ENCODE data around the gene IQCF5. TPM values are rescaled to one million over a fixed set of nuclear protein-coding genes. Genes with fewer than 3 reads are reported as not detected.

The IQCF5 gene
- total and polyA plus RNA-seq, 9 of the 15 experiments (the other 6 are each of a cell fraction or from before 2014, with no cell fraction given) = not detected

DNA sequence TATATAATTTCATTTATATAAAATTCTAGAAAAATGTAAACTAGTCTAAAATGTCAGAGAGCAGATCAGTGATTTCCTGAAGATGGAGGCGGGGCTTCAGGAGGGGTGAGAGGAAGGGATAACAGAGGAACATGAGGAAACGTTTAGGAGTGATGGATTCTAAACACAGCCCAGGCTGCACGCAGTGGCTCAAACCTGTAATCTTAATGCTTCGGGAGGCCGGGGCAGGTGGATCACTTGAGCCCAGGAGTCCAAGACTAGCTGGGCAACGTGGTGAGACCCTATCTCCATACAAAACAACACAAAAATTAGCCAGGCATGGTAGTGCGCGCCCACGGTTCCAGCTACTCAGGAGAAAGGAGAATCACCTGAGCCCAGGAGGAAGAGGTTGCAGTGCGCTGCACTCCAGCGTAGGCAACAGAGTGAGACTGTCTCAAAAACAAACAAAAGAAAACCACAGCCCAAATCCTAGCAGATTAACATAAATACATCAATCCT lies 45.7 kb upstream of the IQCF5 start:
- no peak overlapping the region for H2AFZ ChIP-seq (ENCODE audit: low read depth, low read length)
- H3K4me2 ChIP-seq (ENCODE audit: insufficient read depth, low read length) = no peak overlapping the region
- no TSS peak for BruUV-seq (replicated peaks)
- no peaks in the 10 kb centered on the region for H3K4me1 ChIP-seq (replicated peaks in 1 of 2; ENCODE audit: control insufficient read depth in 2 of 2, insufficient read depth in 2 of 2, low read length in 2 of 2)
- no peaks in the 10 kb centered on the region for H3K9me3 ChIP-seq (replicated peaks; ENCODE audit: control insufficient read depth, insufficient read depth, low read depth, low read length)
- no peak for TF ChIP-seq SUPT5H (IDR thresholded peaks at IDR 0.05)
- no peak overlapping the region for H3K9ac ChIP-seq (ENCODE audit: insufficient read depth in 1 of 2, low read depth in 2 of 2, low read length in 2 of 2)
- no peaks in the 10 kb centered on the region for H3K36me3 ChIP-seq (ENCODE audit: control insufficient read depth, insufficient read depth, low read length)
- no peaks in the 10 kb centered on the region for H3K9me1 ChIP-seq (ENCODE audit: control insufficient read depth, insufficient read depth, low read length)
- DNase-seq (ENCODE audit: extremely low read depth in 1 of 4, low spot score in 3 of 4) (no peak), FAIRE-seq (no peak), ATAC-seq (no peak)
- ChIA-PET POLR2A (no interaction called here), CTCF (ENCODE audit: low intra/inter-chr PET ratio) (no interaction called here)
- intact Hi-C loops (cut with micrococcal nuclease) = no loop called here
- H3K27ac ChIP-seq (ENCODE audit: extremely low read depth, low read depth, low read length) = no peak overlapping the region
- in situ Hi-C loops (cut with MboI) = no loop called here
- no peaks in the 10 kb centered on the region for H4K20me1 ChIP-seq (replicated peaks; ENCODE audit: control insufficient read depth, insufficient read depth, low read length)
- no peak overlapping the region for H3K4me3 ChIP-seq
- H3K27me3 ChIP-seq (ENCODE audit: control insufficient read depth in 2 of 2, insufficient read depth in 2 of 2, low read length in 2 of 2) = peaks cover 0 to 3% of the 10 kb centered on the region in 2 experiments; a peak in 2 of 5 replicates
- no peaks in the 10 kb centered on the region for H3K79me2 ChIP-seq (ENCODE audit: control insufficient read depth, insufficient read depth, low read length)
- 4% methylated on average over 8 of the region's 11 CpGs for WGBS (ENCODE audit: insufficient coverage, low coverage, missing lambda C conversion rate)

DNA sequence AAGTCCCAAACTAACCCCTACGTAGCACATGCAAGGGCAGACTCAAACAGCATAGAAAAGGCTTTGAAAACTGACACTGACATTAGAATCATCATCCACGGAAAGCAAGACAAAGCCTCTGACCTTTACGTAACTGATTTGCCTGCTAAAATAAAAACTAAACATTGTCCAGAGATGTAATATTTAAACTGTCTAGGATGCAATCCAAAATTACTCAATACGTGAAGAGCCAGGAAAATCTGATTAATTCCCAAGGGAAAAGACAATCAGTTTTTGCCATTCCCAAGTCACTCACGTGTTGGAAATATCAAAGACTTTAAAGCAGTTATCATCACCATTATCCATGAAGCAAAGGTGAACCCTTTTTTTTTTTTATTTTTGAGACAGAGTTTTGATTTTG lies 41.0 kb upstream of the IQCF5 start:
- no peak overlapping the region for H3K27ac ChIP-seq (ENCODE audit: extremely low read depth, low read depth, low read length)
- no peak overlapping the region for H3K4me3 ChIP-seq
- intact Hi-C loops (cut with micrococcal nuclease) (no loop called here), in situ Hi-C loops (cut with MboI) (no loop called here)
- DNase-seq (ENCODE audit: extremely low read depth in 1 of 4, low spot score in 3 of 4) = no peak
- FAIRE-seq = no peak
- no peak for ATAC-seq
- H3K27me3 ChIP-seq (ENCODE audit: control insufficient read depth in 2 of 2, insufficient read depth in 2 of 2, low read length in 2 of 2) = peaks cover 0 to 10% of the 10 kb centered on the region in 2 experiments; a peak in 3 of 5 replicates
- no peak overlapping the region for H2AFZ ChIP-seq (ENCODE audit: low read depth, low read length)
- no peaks in the 10 kb centered on the region for H3K79me2 ChIP-seq (ENCODE audit: control insufficient read depth, insufficient read depth, low read length)
- no peaks in the 10 kb centered on the region for H4K20me1 ChIP-seq (replicated peaks; ENCODE audit: control insufficient read depth, insufficient read depth, low read length)
- H3K4me1 ChIP-seq (replicated peaks in 1 of 2; ENCODE audit: control insufficient read depth in 2 of 2, insufficient read depth in 2 of 2, low read length in 2 of 2) = no peaks in the 10 kb centered on the region
- CTCF ChIA-PET (ENCODE audit: low intra/inter-chr PET ratio) = no interaction called here
- no peak overlapping the region for H3K4me2 ChIP-seq (ENCODE audit: insufficient read depth, low read length)
- H3K9me3 ChIP-seq (replicated peaks; ENCODE audit: control insufficient read depth, insufficient read depth, low read depth, low read length) = no peaks in the 10 kb centered on the region
- H3K9me1 ChIP-seq (ENCODE audit: control insufficient read depth, insufficient read depth, low read length) = no peaks in the 10 kb centered on the region
- no TSS peak for BruUV-seq (replicated peaks)
- H3K36me3 ChIP-seq (ENCODE audit: control insufficient read depth, insufficient read depth, low read length) = no peaks in the 10 kb centered on the region
- 0% methylated on average over 5 of the region's 5 CpGs for WGBS (ENCODE audit: insufficient coverage, low coverage, missing lambda C conversion rate)
- POLR2A ChIA-PET = no interaction called here
- no peak overlapping the region for H3K9ac ChIP-seq (ENCODE audit: insufficient read depth in 1 of 2, low read depth in 2 of 2, low read length in 2 of 2)
- TF ChIP-seq, protein P1, sequence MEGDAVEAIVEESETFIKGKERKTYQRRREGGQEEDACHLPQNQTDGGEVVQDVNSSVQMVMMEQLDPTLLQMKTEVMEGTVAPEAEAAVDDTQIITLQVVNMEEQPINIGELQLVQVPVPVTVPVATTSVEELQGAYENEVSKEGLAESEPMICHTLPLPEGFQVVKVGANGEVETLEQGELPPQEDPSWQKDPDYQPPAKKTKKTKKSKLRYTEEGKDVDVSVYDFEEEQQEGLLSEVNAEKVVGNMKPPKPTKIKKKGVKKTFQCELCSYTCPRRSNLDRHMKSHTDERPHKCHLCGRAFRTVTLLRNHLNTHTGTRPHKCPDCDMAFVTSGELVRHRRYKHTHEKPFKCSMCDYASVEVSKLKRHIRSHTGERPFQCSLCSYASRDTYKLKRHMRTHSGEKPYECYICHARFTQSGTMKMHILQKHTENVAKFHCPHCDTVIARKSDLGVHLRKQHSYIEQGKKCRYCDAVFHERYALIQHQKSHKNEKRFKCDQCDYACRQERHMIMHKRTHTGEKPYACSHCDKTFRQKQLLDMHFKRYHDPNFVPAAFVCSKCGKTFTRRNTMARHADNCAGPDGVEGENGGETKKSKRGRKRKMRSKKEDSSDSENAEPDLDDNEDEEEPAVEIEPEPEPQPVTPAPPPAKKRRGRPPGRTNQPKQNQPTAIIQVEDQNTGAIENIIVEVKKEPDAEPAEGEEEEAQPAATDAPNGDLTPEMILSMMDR (IDR thresholded peaks at IDR 0.05 in 2 of 3, conservative IDR thresholded peaks at IDR 0.05 in 1 of 3; ENCODE audit: insufficient read depth in 2 of 3, low read depth in 1 of 3, low read length in 3 of 3) = no peak
- TF ChIP-seq CTBP1 (IDR thresholded peaks at IDR 0.05; ENCODE audit: borderline replicate concordance) (no peak), NFE2 (IDR thresholded peaks at IDR 0.05; ENCODE audit: low read depth) (no peak), OTX1 (CRISPR knock-in tag; IDR thresholded peaks at IDR 0.05) (no peak), HNRNPL (IDR thresholded peaks at IDR 0.05; ENCODE audit: low read depth, low read length) (no peak), ZNF778 (CRISPR knock-in tag; IDR thresholded peaks at IDR 0.05) (no peak), GABPB2 (CRISPR knock-in tag; conservative IDR thresholded peaks at IDR 0.05) (no peak), ETV6 (IDR thresholded peaks at IDR 0.05; ENCODE audit: borderline replicate concordance in 1 of 2, low read depth in 2 of 2, low read length in 1 of 2) (no peak), ETV6 (CRISPR knock-in tag; IDR thresholded peaks at IDR 0.05; ENCODE audit: borderline replicate concordance) (no peak)
- TF ChIP-seq, protein P2, sequence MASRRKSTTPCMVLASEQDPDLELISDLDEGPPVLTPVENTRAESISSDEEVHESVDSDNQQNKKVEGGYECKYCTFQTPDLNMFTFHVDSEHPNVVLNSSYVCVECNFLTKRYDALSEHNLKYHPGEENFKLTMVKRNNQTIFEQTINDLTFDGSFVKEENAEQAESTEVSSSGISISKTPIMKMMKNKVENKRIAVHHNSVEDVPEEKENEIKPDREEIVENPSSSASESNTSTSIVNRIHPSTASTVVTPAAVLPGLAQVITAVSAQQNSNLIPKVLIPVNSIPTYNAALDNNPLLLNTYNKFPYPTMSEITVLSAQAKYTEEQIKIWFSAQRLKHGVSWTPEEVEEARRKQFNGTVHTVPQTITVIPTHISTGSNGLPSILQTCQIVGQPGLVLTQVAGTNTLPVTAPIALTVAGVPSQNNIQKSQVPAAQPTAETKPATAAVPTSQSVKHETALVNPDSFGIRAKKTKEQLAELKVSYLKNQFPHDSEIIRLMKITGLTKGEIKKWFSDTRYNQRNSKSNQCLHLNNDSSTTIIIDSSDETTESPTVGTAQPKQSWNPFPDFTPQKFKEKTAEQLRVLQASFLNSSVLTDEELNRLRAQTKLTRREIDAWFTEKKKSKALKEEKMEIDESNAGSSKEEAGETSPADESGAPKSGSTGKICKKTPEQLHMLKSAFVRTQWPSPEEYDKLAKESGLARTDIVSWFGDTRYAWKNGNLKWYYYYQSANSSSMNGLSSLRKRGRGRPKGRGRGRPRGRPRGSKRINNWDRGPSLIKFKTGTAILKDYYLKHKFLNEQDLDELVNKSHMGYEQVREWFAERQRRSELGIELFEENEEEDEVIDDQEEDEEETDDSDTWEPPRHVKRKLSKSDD (conservative IDR thresholded peaks at IDR 0.05; ENCODE audit: low read length) = no peak

All from K562 (cell line).